OCI-LY7 (cell line): ENCODE measurements around the gene IGF1R.

Experiments
- CTCF ChIP-seq: fragments of 200-600 bp; sonication (generic); conservative IDR thresholded peaks from 2 replicates; pipeline ENCODE4 v1.5.1; 2014; ENCODE audit warnings: mild to moderate bottlenecking, antibody characterized with exemption, low read length, moderate library complexity, mixed read lengths
- EZH2phosphoT487 ChIP-seq: fragments of 200-600 bp; sonication (generic); IDR thresholded peaks from 2 replicates; pipeline ENCODE4 v1.6.1; 2018; ENCODE audit warnings: low read depth, borderline replicate concordance, mild to moderate bottlenecking, mixed run types, antibody characterized with exemption, low read length, moderate library complexity, mixed read lengths

GRCh38 chr15:98682992-98683701 is 34.8 kb downstream of the IGF1R start:
- TF ChIP-seq CTCF (no peak), EZH2phosphoT487 (no peak)
